GM21367 (cell line): ENCODE measurements around the gene SMARCE1.
"Not testable (repeated sequence)": the region's sequence is repeated elsewhere in the genome, so short reads cannot be mapped to it uniquely, and the experiment has no call there.

Source experiments
- ATAC-seq: cut with Tn5 transposase; IDR thresholded peaks from one replicate; pipeline ENCODE4 v1.9.1; 2021; ENCODE audit not compliant: unreplicated experiment

Gene SMARCE1

GRCh38 chr17:40586264-40586663 lies 61.4 kb downstream of the SMARCE1 start:
- not testable (repeated sequence) for ATAC-seq

GRCh38 chr17:40584950-40585349 lies 62.7 kb downstream of the SMARCE1 start:
- ATAC-seq: not testable (repeated sequence)

- ATAC-seq: peak; percentile 83
Observed at GRCh38 chr17:40582328-40582901, 65.2 kb downstream of the SMARCE1 start.

- ATAC-seq: no peak
Observed at GRCh38 chr17:40580140-40580539, 67.5 kb downstream of the SMARCE1 start.

GRCh38 chr17:40579471-40579870 lies 68.1 kb downstream of the SMARCE1 start:
- no peak for ATAC-seq

- ATAC-seq: no peak
Observed at GRCh38 chr17:40577611-40578065, 70.0 kb downstream of the SMARCE1 start.

- ATAC-seq: no peak
Observed at GRCh38 chr17:40576113-40576740, 71.4 kb downstream of the SMARCE1 start.
